GM23338 (cell line): ENCODE measurements around the gene GNAI2.
"Not testable (repeated sequence)": the region's sequence is repeated elsewhere in the genome, so short reads cannot be mapped to it uniquely, and the experiment has no call there.

Source experiments
- CREB1 ChIP-seq: fragments of 250-450 bp; sonication (Bioruptor Pico); IDR thresholded peaks from 2 replicates; pipeline ENCODE4 v1.5.0; 2020; ENCODE audit warnings: low read depth, mild to moderate bottlenecking, moderate library complexity
- CTCF ChIP-seq, 2 experiments: fragments of 200-600 bp in 1 of 2; sonication (generic) in 1 of 2; conservative IDR thresholded peaks; 2 replicates each; pipeline versions ENCODE4 v1.5.1 to v1.6.1; 2016 to 2017; ENCODE audit warnings: antibody characterized with exemption in 2 of 2, low read depth in 2 of 2, mild to moderate bottlenecking in 2 of 2, moderate library complexity in 1 of 2

GRCh38 chr3:50211368-50211717 is 24.7 kb upstream of the GNAI2 start:
- TF ChIP-seq CTCF (conservative IDR thresholded peaks at IDR 0.05; ENCODE audit: low read depth in 2 of 2); CREB1 (CRISPR knock-in tag): not testable (repeated sequence)
